Hepatocyte (in vitro differentiated cells): ENCODE data around the gene GP1BB. TPM values are rescaled to one million over a fixed set of nuclear protein-coding genes. Genes with fewer than 3 reads are reported as not detected.
"Not testable (repeated sequence)": the region's sequence is repeated elsewhere in the genome, so short reads cannot be mapped to it uniquely, and the experiment has no call there.

Source experiments
- DNase-seq: peaks from one replicate; pipeline ENCODE4 v3.0.0-alpha.2; 2016; ENCODE audit warnings: low spot score
- H2AFZ ChIP-seq: fragments of 200-600 bp; sonication (generic); 2 replicates; pipeline ENCODE4 v1.6.0; 2016; ENCODE audit warnings: antibody characterized with exemption, mild to moderate bottlenecking
- H3K27ac ChIP-seq: fragments of 200-600 bp; sonication (generic); 2 replicates; pipeline ENCODE4 v1.5.1; 2016; ENCODE audit warnings: mild to moderate bottlenecking
- H3K27me3 ChIP-seq: fragments of 200-600 bp; sonication (generic); 2 replicates; pipeline ENCODE4 v1.6.1; 2016
- H3K36me3 ChIP-seq: fragments of 200-600 bp; sonication (generic); replicated peaks from 2 replicates; pipeline ENCODE4 v1.5.1; 2016; ENCODE audit warnings: low read depth; ENCODE audit not compliant: insufficient read depth
- H3K4me1 ChIP-seq: fragments of 200-600 bp; sonication (generic); 2 replicates; pipeline ENCODE4 v1.5.1; 2016; ENCODE audit warnings: mild to moderate bottlenecking, moderate library complexity; ENCODE audit not compliant: insufficient read depth
- H3K4me2 ChIP-seq: fragments of 200-600 bp; sonication (generic); 2 replicates; pipeline ENCODE4 v1.6.0; 2016
- H3K4me3 ChIP-seq: fragments of 200-600 bp; sonication (generic); 2 replicates; pipeline ENCODE4 v1.5.1; 2016; ENCODE audit warnings: mild to moderate bottlenecking
- H3K79me2 ChIP-seq: fragments of 200-600 bp; sonication (generic); 2 replicates; pipeline ENCODE4 v1.6.0; 2017; ENCODE audit warnings: mild to moderate bottlenecking
- H3K9me2 ChIP-seq: fragments of 200-600 bp; sonication (generic); replicated peaks from 2 replicates; pipeline ENCODE4 v1.6.0; 2017; ENCODE audit warnings: mild to moderate bottlenecking; ENCODE audit not compliant: insufficient read depth
- H3K9me3 ChIP-seq: fragments of 200-600 bp; sonication (generic); 2 replicates; pipeline ENCODE4 v1.5.1; 2016; ENCODE audit warnings: low read depth, mild to moderate bottlenecking
- H4K20me1 ChIP-seq: fragments of 200-600 bp; sonication (generic); 2 replicates; pipeline ENCODE4 v1.6.0; 2016; ENCODE audit warnings: mild to moderate bottlenecking; ENCODE audit not compliant: insufficient read depth, poor library complexity, severe bottlenecking
- CTCF ChIP-seq: fragments of 200-600 bp; sonication (generic); IDR thresholded peaks from 2 replicates; pipeline ENCODE4 v1.5.1; 2016; ENCODE audit warnings: antibody characterized with exemption, mild to moderate bottlenecking; ENCODE audit not compliant: poor library complexity
- EZH2 ChIP-seq: fragments of 200-600 bp; sonication (generic); IDR thresholded peaks from 2 replicates; pipeline ENCODE4 v1.6.1; 2016; ENCODE audit warnings: antibody characterized with exemption, mild to moderate bottlenecking, borderline replicate concordance
- EZH2phosphoT487 ChIP-seq: fragments of 200-600 bp; sonication (generic); IDR thresholded peaks from one replicate; pipeline ENCODE4 v1.6.1; 2018; ENCODE audit warnings: antibody characterized with exemption, mild to moderate bottlenecking, low read depth, moderate library complexity; ENCODE audit not compliant: unreplicated experiment, severe bottlenecking
- WGBS: methylation state at CpG from one replicate; pipeline ENCODE4 v1.1.6; 2016; ENCODE audit warnings: low lambda C conversion rate; ENCODE audit errors: missing lambda C conversion rate; 5-methylcytosine and 5-hydroxymethylcytosine counted together
- polyA plus RNA-seq: library from polyadenylated mRNA; unstranded; fragments of >200 nt; fragmentation: Nextera tagmentation; extraction: Ambion mirVana; gene quantifications from 2 replicates; pipeline ENCODE4 v1.2.1, GENCODE V29; 2016
- total RNA-seq: library from RNA; depleted of rRNA; stranded (reverse); fragments of >200 nt; gene quantifications from 2 replicates; pipeline ENCODE4 v1.2.3, GENCODE V29; 2014

The GP1BB gene
- total and polyA plus RNA-seq, 2 experiments from 2014 or later = 2.5 to 2.8 TPM

DNA sequence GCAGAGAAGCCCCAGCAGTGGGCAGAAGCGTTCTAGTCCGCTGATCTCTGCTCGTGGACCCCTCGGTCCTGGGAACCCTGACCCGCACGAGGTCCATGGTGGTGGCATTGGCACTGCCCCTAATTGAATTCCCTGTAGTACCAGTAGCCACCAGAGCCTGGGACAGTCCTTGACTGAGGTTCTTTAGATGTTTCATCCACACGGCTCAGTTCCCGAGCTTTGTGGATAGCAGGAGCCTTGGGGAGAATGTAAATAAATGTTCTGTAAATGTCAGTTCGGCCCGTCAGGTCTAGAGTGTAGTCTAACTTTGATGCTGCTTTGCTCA lies 48.4 kb upstream of the GP1BB start:
- 84% methylated on average over 10 of the region's 10 CpGs for WGBS
- no peak for DNase-seq

DNA sequence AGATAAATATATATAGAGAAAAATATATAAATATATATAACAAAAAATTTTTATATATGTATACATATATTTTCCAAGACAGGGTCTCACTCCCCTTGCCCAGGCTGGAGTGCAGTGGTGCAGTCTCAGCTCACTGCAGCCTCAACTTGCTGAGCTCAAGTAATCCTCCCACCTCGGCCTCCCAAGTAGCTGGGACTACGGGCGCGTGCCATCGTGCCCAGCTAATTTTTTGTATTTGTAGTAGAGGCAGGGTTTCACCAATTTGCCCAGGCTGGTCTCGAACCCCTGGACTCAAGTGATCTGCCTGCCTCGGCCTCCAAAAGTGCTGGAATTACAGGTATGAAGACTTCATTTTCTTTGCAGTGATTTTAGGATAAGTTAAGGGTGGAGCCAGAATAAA lies 47.9 kb upstream of the GP1BB start:
- no peak overlapping the region for H2AFZ ChIP-seq
- no peaks in the 10 kb centered on the region for H4K20me1 ChIP-seq
- no peaks in the 10 kb centered on the region for H3K79me2 ChIP-seq
- TF ChIP-seq CTCF = no peak
- TF ChIP-seq EZH2phosphoT487 = no peak
- no peak for TF ChIP-seq EZH2
- no peak overlapping the region for H3K27ac ChIP-seq
- no peaks in the 10 kb centered on the region for H3K9me3 ChIP-seq
- 90% methylated on average over 7 of the region's 7 CpGs for WGBS
- H3K27me3 ChIP-seq = no peaks in the 10 kb centered on the region
- no peaks in the 10 kb centered on the region for H3K4me1 ChIP-seq
- no peak overlapping the region for H3K4me3 ChIP-seq
- no peaks in the 10 kb centered on the region for H3K36me3 ChIP-seq
- no peak overlapping the region for H3K4me2 ChIP-seq
- H3K9me2 ChIP-seq = no peaks in the 10 kb centered on the region
- no peak for DNase-seq

More for the DNA sequence above, 48.4 kb upstream of the GP1BB start:
- no peaks in the 10 kb centered on the region for H3K36me3 ChIP-seq
- no peaks in the 10 kb centered on the region for H3K27me3 ChIP-seq
- H3K27ac ChIP-seq = no peak overlapping the region
- TF ChIP-seq EZH2phosphoT487 (no peak), EZH2 (no peak), CTCF (no peak)
- no peaks in the 10 kb centered on the region for H3K79me2 ChIP-seq
- H2AFZ ChIP-seq = no peak overlapping the region
- no peaks in the 10 kb centered on the region for H3K4me1 ChIP-seq
- H3K9me2 ChIP-seq = no peaks in the 10 kb centered on the region
- no peak overlapping the region for H3K4me3 ChIP-seq
- H3K9me3 ChIP-seq = no peaks in the 10 kb centered on the region
- H4K20me1 ChIP-seq = no peaks in the 10 kb centered on the region
- no peak overlapping the region for H3K4me2 ChIP-seq

- 93% methylated on average over 1 of the region's 1 CpG for WGBS
- H2AFZ ChIP-seq, H3K4me3 ChIP-seq: not testable (repeated sequence)
These were observed 46.9 kb upstream of the GP1BB start for GRCh38 chr22:19676437-19676836.

DNA sequence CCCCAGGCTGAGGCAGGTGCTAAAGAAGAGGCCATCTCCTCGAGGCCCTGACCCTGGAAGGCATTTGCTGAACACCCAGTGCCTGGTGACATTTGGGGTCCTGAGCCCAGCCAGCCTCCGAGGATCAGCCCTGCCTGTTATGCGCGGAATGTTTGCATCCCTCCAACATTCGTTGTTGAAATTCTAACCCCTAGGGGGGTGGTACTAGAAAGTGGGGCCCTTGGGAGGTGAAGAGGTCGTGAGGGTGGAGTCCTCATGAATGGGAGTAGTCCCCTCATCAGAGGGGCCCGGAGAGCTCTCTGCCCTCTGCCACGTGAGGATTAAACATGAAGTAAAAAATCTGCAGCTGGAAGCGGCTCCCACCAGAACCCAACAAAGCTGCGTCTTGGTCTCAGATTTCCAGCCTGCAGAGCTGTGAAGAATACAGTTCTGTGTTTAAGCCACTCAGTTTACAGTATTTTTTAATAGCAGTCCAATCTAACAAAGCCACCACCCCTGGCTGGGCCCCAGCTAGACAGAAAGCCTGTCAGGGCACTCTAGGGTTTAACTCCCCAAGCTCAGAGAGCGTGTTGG lies 44.3 kb upstream of the GP1BB start:
- Histone ChIP-seq H3K9me3 (no peaks in the 10 kb centered on the region), H2AFZ (no peak overlapping the region), H3K79me2 (no peaks in the 10 kb centered on the region), H3K36me3 (no peaks in the 10 kb centered on the region), H3K4me1 (no peaks in the 10 kb centered on the region), H4K20me1 (no peaks in the 10 kb centered on the region), H3K4me2 (no peak overlapping the region), H3K4me3 (no peak overlapping the region), H3K27ac (no peak overlapping the region), H3K9me2 (no peaks in the 10 kb centered on the region), H3K27me3 (peaks cover 2% of the 10 kb centered on the region)
- WGBS = 49% methylated on average over 11 of the region's 11 CpGs
- TF ChIP-seq EZH2phosphoT487 (no peak), EZH2 (no peak), CTCF (no peak)
- no peak for DNase-seq

More at GRCh38 chr22:19676437-19676836, 46.9 kb upstream of the GP1BB start:
- not testable (repeated sequence) for H3K79me2 ChIP-seq, H3K4me1 ChIP-seq, H3K27ac ChIP-seq, H3K27me3 ChIP-seq, H3K4me2 ChIP-seq, H3K9me2 ChIP-seq, DNase-seq, H3K9me3 ChIP-seq, H3K36me3 ChIP-seq, H4K20me1 ChIP-seq
